Fibroblast of lung (primary cell): ENCODE data around the gene DSC1.

ENCODE experiments used
- EZH2 ChIP-seq: IDR thresholded peaks from 2 replicates; pipeline ENCODE4 v1.5.1; 2012; ENCODE audit warnings: low read length, control low read depth, mild to moderate bottlenecking; ENCODE audit errors: missing control alignments
- TF ChIP-seq, protein P1 (sequence below), 2 donors: IDR thresholded peaks in 1 of 2; conservative IDR thresholded peaks in 1 of 2; 1 replicate in 1 of 2; 2 replicates in 1 of 2; pipeline ENCODE4 v1.5.1; 2011 to 2012; ENCODE audit warnings: low read length in 2 of 2, control low read depth in 1 of 2, inconsistent platforms in 1 of 2, low read depth in 1 of 2, mild to moderate bottlenecking in 1 of 2

DNA sequence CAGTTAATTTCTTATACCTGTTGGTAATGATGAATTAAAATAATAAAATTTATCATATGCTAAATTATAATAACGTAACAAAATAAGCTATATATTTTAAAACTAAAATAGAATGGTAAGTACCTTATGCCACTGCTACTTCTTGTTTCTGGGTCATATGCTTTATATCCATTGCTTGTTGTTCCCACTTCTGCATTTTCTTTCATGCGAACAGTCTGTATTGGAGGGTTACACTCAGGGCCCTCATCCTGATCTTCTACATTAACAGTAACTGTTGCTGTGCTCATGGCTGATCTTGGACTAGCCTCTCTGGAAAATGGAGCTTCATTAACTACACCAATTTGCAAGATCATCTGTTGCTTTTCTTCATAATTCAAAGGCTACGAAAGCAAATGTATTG is 82.7 kb downstream of the DSC1 start:
- TF ChIP-seq, protein P1, sequence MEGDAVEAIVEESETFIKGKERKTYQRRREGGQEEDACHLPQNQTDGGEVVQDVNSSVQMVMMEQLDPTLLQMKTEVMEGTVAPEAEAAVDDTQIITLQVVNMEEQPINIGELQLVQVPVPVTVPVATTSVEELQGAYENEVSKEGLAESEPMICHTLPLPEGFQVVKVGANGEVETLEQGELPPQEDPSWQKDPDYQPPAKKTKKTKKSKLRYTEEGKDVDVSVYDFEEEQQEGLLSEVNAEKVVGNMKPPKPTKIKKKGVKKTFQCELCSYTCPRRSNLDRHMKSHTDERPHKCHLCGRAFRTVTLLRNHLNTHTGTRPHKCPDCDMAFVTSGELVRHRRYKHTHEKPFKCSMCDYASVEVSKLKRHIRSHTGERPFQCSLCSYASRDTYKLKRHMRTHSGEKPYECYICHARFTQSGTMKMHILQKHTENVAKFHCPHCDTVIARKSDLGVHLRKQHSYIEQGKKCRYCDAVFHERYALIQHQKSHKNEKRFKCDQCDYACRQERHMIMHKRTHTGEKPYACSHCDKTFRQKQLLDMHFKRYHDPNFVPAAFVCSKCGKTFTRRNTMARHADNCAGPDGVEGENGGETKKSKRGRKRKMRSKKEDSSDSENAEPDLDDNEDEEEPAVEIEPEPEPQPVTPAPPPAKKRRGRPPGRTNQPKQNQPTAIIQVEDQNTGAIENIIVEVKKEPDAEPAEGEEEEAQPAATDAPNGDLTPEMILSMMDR (conservative IDR thresholded peaks at IDR 0.05 in 1 of 2, IDR thresholded peaks at IDR 0.05 in 1 of 2; ENCODE audit: low read depth in 1 of 2, low read length in 2 of 2) = no peak
- TF ChIP-seq EZH2 = no peak
